HEK293 (cell line): ENCODE measurements around the gene KCNMA1.

Experiments
- BCL11A ChIP-seq: fragments of 450-650 bp; formaldehyde crosslinking; IDR thresholded peaks from 2 replicates; pipeline ENCODE4 v1.5.1; 2016; ENCODE audit warnings: low read depth, missing biosample characterization, missing genetic modification characterization
- BCL11B ChIP-seq: fragments of 450-650 bp; formaldehyde crosslinking; IDR thresholded peaks from 2 replicates; pipeline ENCODE4 v1.5.1; 2016; ENCODE audit warnings: low read depth, missing biosample characterization, missing genetic modification characterization
- CTCF ChIP-seq: fragments of 450-650 bp; formaldehyde crosslinking; IDR thresholded peaks from 2 replicates; pipeline ENCODE4 v1.5.1; 2016; ENCODE audit warnings: missing biosample characterization, missing genetic modification characterization
- GFI1B ChIP-seq: fragments of 450-650 bp; formaldehyde crosslinking; IDR thresholded peaks from 2 replicates; pipeline ENCODE4 v1.5.1; 2016; ENCODE audit warnings: missing biosample characterization, missing genetic modification characterization
- HOXA7 ChIP-seq: sonication (generic); formaldehyde crosslinking; IDR thresholded peaks from 2 replicates; pipeline ENCODE4 v1.8.1; 2022; ENCODE audit warnings: missing genetic modification reagents, borderline replicate concordance
- MYNN ChIP-seq: fragments of 450-650 bp; formaldehyde crosslinking; IDR thresholded peaks from 2 replicates; pipeline ENCODE4 v1.5.1; 2016; ENCODE audit warnings: missing biosample characterization, missing genetic modification characterization, borderline replicate concordance
- OSR2 ChIP-seq: fragments of 450-650 bp; formaldehyde crosslinking; IDR thresholded peaks from 2 replicates; pipeline ENCODE4 v1.5.1; 2016; ENCODE audit warnings: missing biosample characterization, missing genetic modification characterization
- PRDM2 ChIP-seq: fragments of 450-650 bp; formaldehyde crosslinking; IDR thresholded peaks from 2 replicates; pipeline ENCODE4 v1.5.1; 2016; ENCODE audit warnings: missing biosample characterization, missing genetic modification characterization, borderline replicate concordance
- PRDM4 ChIP-seq: fragments of 450-650 bp; formaldehyde crosslinking; IDR thresholded peaks from 2 replicates; pipeline ENCODE4 v1.5.1; 2017; ENCODE audit warnings: missing biosample characterization, missing genetic modification characterization
- REST ChIP-seq: fragments of 450-650 bp; formaldehyde crosslinking; IDR thresholded peaks from 2 replicates; pipeline ENCODE4 v1.5.1; 2016; ENCODE audit warnings: missing biosample characterization, missing genetic modification characterization
- SCRT2 ChIP-seq: fragments of 450-650 bp; formaldehyde crosslinking; IDR thresholded peaks from 2 replicates; pipeline ENCODE4 v1.5.1; 2016; ENCODE audit warnings: missing biosample characterization, missing genetic modification characterization
- ZBTB26 ChIP-seq: fragments of 450-650 bp; formaldehyde crosslinking; optimal IDR thresholded peaks from 2 replicates; pipeline ENCODE3; 2016; ENCODE audit warnings: missing biosample characterization, mild to moderate bottlenecking, missing genetic modification characterization
- ZFP41 ChIP-seq: fragments of 450-650 bp; formaldehyde crosslinking; IDR thresholded peaks from 2 replicates; pipeline ENCODE4 v1.5.1; 2016; ENCODE audit warnings: missing biosample characterization, missing genetic modification characterization, borderline replicate concordance
- ZNF184 ChIP-seq: fragments of 450-650 bp; IDR thresholded peaks from 2 replicates; pipeline ENCODE4 v1.5.1; 2018; ENCODE audit warnings: missing biosample characterization, mild to moderate bottlenecking, missing genetic modification characterization
- ZNF239 ChIP-seq: fragments of 450-650 bp; formaldehyde crosslinking; IDR thresholded peaks from 2 replicates; pipeline ENCODE4 v1.5.1; 2016; ENCODE audit warnings: missing biosample characterization, missing genetic modification characterization
- ZNF423 ChIP-seq: fragments of 450-650 bp; formaldehyde crosslinking; IDR thresholded peaks from 2 replicates; pipeline ENCODE4 v1.5.1; 2016; ENCODE audit warnings: missing biosample characterization, missing genetic modification characterization
- ZNF513 ChIP-seq: fragments of 450-650 bp; IDR thresholded peaks from 2 replicates; pipeline ENCODE4 v1.5.1; 2018; ENCODE audit warnings: missing biosample characterization, missing genetic modification characterization
- ZNF549 ChIP-seq: fragments of 450-650 bp; IDR thresholded peaks from 2 replicates; pipeline ENCODE4 v1.5.1; 2018; ENCODE audit warnings: missing biosample characterization, missing genetic modification characterization, mild to moderate bottlenecking, inconsistent platforms, moderate library complexity
- ZNF558 ChIP-seq: fragments of 450-650 bp; formaldehyde crosslinking; IDR thresholded peaks from 2 replicates; pipeline ENCODE4 v1.5.1; 2016; ENCODE audit warnings: missing biosample characterization, missing genetic modification characterization
- ZNF600 ChIP-seq: fragments of 450-650 bp; formaldehyde crosslinking; IDR thresholded peaks from 2 replicates; pipeline ENCODE4 v1.5.1; 2016; ENCODE audit warnings: missing biosample characterization, missing genetic modification characterization
- ZNF670 ChIP-seq: fragments of 450-650 bp; formaldehyde crosslinking; IDR thresholded peaks from 2 replicates; pipeline ENCODE4 v1.5.1; 2016; ENCODE audit warnings: missing biosample characterization, missing genetic modification characterization, low read depth

Gene KCNMA1

GRCh38 chr10:77305650-77306632, 331.7 kb downstream of the KCNMA1 start (continued):
- peak; percentile 100 for TF ChIP-seq PRDM4 (tag by site-specific recombination)
- peak; percentile 96 for TF ChIP-seq OSR2 (tag by site-specific recombination)
- peak; percentile 52; the same call in 1 of the 2 replicates for TF ChIP-seq ZNF184 (tag by site-specific recombination)
- TF ChIP-seq GFI1B, result peak; percentile 98
- no peak for TF ChIP-seq REST (tag by site-specific recombination)
- no peak for TF ChIP-seq ZBTB26 (tag by site-specific recombination)
- no peak for TF ChIP-seq ZNF549 (tag by site-specific recombination)
- TF ChIP-seq HOXA7 (CRISPR knock-in tag), result no peak
- peak; percentile 87 for TF ChIP-seq BCL11B (tag by site-specific recombination)
- no peak for TF ChIP-seq PRDM2
- no peak for TF ChIP-seq ZNF239 (tag by site-specific recombination)
- peak; percentile 69 for TF ChIP-seq ZNF558 (tag by site-specific recombination)
- TF ChIP-seq BCL11A (tag by site-specific recombination), result peak; percentile 78
- TF ChIP-seq CTCF (tag by site-specific recombination), result no peak
- TF ChIP-seq ZNF423, result peak; percentile 54; the same call in 1 of the 2 replicates
- no peak for TF ChIP-seq ZNF600
- TF ChIP-seq SCRT2, result no peak
- no peak for TF ChIP-seq ZNF670 (tag by site-specific recombination)
- 0 out of 2 replicates have a peak, but pooled peaks have one; percentile 48 for TF ChIP-seq ZNF513
- TF ChIP-seq MYNN, result no peak
- no peak for TF ChIP-seq ZFP41 (tag by site-specific recombination)
